Endothelial cell of umbilical vein (primary cell): ENCODE measurements around the gene PHYH.

Experiments used
- EZH2 ChIP-seq: IDR thresholded peaks from 2 replicates; pipeline ENCODE4 v1.6.1; 2012; ENCODE audit warnings: borderline replicate concordance, low read depth, mild to moderate bottlenecking, moderate library complexity, low read length, inconsistent platforms; ENCODE audit not compliant: severe bottlenecking
- FOS ChIP-seq: IDR thresholded peaks from 2 replicates; pipeline ENCODE4 v1.6.1; 2011; ENCODE audit warnings: mild to moderate bottlenecking, low read length, moderate library complexity, borderline replicate concordance; ENCODE audit not compliant: insufficient read depth
- GATA2 ChIP-seq: IDR thresholded peaks from 2 replicates; pipeline ENCODE4 v1.7.0; 2011; ENCODE audit warnings: low read depth, mild to moderate bottlenecking, moderate library complexity, mixed read lengths, low read length; ENCODE audit not compliant: insufficient read length, insufficient read depth
- JUN ChIP-seq: IDR thresholded peaks from 2 replicates; pipeline ENCODE4 v1.6.1; 2011; ENCODE audit warnings: borderline replicate concordance, low read depth; ENCODE audit not compliant: insufficient read length, insufficient read depth
- POLR2A ChIP-seq: IDR thresholded peaks from 2 replicates; pipeline ENCODE4 v1.6.1; 2012; ENCODE audit warnings: low read depth, mild to moderate bottlenecking, control low read depth, low read length
- POLR2AphosphoS5 ChIP-seq: IDR thresholded peaks from 2 replicates; pipeline ENCODE4 v1.6.1; 2012; ENCODE audit warnings: low read depth, mild to moderate bottlenecking, control low read depth, low read length, moderate library complexity; ENCODE audit not compliant: insufficient read depth
- TF ChIP-seq, protein P1 (sequence below), 2 donors: IDR thresholded peaks; 1 replicate in 1 of 2; 2 replicates in 1 of 2; pipeline ENCODE4 v1.5.1; 2011; ENCODE audit warnings: low read length in 2 of 2, mild to moderate bottlenecking in 2 of 2, moderate library complexity in 2 of 2, control low read depth in 1 of 2, inconsistent platforms in 1 of 2, low read depth in 1 of 2; ENCODE audit not compliant: insufficient read depth in 1 of 2; ENCODE audit errors: extremely low read depth in 1 of 2
- TF ChIP-seq, protein P2 (sequence below): IDR thresholded peaks from 2 replicates; pipeline ENCODE4 v1.6.1; 2011; ENCODE audit not compliant: insufficient read depth, insufficient read length

DNA sequence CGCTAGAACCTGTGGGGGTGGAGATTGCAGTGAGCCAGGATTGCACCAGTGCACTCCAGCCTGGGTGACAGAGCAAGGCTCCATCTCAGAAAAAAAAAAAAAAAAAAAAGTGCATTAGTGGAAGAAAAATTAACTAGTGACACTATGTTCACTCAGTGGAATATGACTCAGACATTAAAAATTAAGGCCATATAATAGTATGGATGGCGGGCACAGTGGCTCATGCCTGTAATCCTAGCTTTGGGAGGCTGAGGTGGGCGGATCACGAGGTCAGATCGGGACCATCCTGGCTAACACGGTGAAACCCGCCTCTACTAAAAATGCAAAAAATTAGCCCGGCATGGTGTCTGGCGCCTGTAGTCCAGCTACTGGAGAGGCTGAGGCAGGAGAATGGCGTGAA, 3.4 kb downstream of the PHYH start:
- TF ChIP-seq EZH2 = no peak
- TF ChIP-seq POLR2A = no peak
- TF ChIP-seq, protein P1, sequence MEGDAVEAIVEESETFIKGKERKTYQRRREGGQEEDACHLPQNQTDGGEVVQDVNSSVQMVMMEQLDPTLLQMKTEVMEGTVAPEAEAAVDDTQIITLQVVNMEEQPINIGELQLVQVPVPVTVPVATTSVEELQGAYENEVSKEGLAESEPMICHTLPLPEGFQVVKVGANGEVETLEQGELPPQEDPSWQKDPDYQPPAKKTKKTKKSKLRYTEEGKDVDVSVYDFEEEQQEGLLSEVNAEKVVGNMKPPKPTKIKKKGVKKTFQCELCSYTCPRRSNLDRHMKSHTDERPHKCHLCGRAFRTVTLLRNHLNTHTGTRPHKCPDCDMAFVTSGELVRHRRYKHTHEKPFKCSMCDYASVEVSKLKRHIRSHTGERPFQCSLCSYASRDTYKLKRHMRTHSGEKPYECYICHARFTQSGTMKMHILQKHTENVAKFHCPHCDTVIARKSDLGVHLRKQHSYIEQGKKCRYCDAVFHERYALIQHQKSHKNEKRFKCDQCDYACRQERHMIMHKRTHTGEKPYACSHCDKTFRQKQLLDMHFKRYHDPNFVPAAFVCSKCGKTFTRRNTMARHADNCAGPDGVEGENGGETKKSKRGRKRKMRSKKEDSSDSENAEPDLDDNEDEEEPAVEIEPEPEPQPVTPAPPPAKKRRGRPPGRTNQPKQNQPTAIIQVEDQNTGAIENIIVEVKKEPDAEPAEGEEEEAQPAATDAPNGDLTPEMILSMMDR (IDR thresholded peaks at IDR 0.05; ENCODE audit: extremely low read depth in 1 of 2, insufficient read depth in 1 of 2, low read depth in 1 of 2, low read length in 2 of 2) = no peak
- TF ChIP-seq FOS = no peak
- no peak for TF ChIP-seq JUN
- no peak for TF ChIP-seq POLR2AphosphoS5
- TF ChIP-seq, protein P2, sequence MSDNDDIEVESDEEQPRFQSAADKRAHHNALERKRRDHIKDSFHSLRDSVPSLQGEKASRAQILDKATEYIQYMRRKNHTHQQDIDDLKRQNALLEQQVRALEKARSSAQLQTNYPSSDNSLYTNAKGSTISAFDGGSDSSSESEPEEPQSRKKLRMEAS = no peak
- no peak for TF ChIP-seq GATA2
